K562 (cell line): ENCODE measurements around the gene FMO5.
A peak's percentile ranks its signal among the peaks of the same experiment; 100 is the strongest.

Experiments
- CSDE1 ChIP-seq, 2 experiments: fragments of 450-650 bp; IDR thresholded peaks; 2 replicates each; pipeline ENCODE4 v1.6.1; 2016; ENCODE audit warnings: mild to moderate bottlenecking in 1 of 2
- SAFB ChIP-seq: fragments of 200-400 bp; formaldehyde crosslinking; IDR thresholded peaks from 2 replicates; pipeline ENCODE4 v1.6.1; 2017; ENCODE audit warnings: low read depth, low read length, borderline replicate concordance
- TCF7L2 ChIP-seq: fragments of 150-350 bp; IDR thresholded peaks from 2 replicates; pipeline ENCODE4 v1.6.1; 2016; ENCODE audit warnings: low read depth, mild to moderate bottlenecking, low read length, moderate library complexity
- U2AF1 ChIP-seq: fragments of 200-400 bp; formaldehyde crosslinking; optimal IDR thresholded peaks from 2 replicates; pipeline ENCODE3; 2017; ENCODE audit warnings: mild to moderate bottlenecking, low read depth, low read length, moderate library complexity
- ZSCAN29 ChIP-seq: fragments of 450-650 bp; IDR thresholded peaks from 2 replicates; pipeline ENCODE4 v1.6.1; 2017
- TF ChIP-seq, protein P1 (sequence below): fragments of 450-650 bp; IDR thresholded peaks from 2 replicates; pipeline ENCODE4 v1.6.1; 2017; ENCODE audit warnings: mild to moderate bottlenecking, moderate library complexity
- TF ChIP-seq, protein P2 (sequence below): sonication (generic); formaldehyde crosslinking; IDR thresholded peaks from 2 replicates; pipeline ENCODE4 v1.8.0; 2022; ENCODE audit warnings: mild to moderate bottlenecking, missing genetic modification reagents
- TF ChIP-seq, protein P3 (sequence below): sonication (generic); formaldehyde crosslinking; IDR thresholded peaks from 2 replicates; pipeline ENCODE4 v1.5.0; 2020; ENCODE audit warnings: missing genetic modification reagents
- TF ChIP-seq, protein P4 (sequence below), 3 experiments: IDR thresholded peaks in 2 of 3; conservative IDR thresholded peaks in 1 of 3; 2 replicates each; pipeline ENCODE4 v1.5.1; 2011 to 2012; ENCODE audit warnings: low read length in 3 of 3, mild to moderate bottlenecking in 3 of 3, control low read depth in 2 of 3, improper control_type of control experiment in 1 of 3, inconsistent platforms in 1 of 3, low read depth in 1 of 3, mixed read lengths in 1 of 3, moderate library complexity in 1 of 3; ENCODE audit not compliant: insufficient read depth in 2 of 3

DNA sequence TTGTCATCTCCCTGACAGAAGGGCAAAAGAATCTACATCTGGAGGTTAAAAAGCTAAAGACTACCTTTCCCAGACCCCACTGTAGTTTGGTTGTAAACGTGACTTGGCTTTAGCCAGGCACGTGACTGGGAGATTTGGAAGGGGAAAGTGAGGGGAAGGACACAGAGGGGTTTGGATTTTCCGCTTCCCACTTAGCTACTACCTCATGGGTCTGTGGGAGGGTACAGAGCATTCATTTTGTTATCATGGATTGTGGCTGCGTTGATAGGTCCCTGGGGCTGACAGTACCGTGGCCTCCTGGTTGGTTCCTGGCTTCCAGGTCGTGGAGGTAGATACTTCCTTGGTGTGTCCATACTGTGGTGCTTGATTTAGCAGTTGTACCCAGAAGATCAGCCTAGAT lies 20.0 kb upstream of the FMO5 start:
- no peak for TF ChIP-seq SAFB
- no peak for TF ChIP-seq TCF7L2
- no peak for TF ChIP-seq U2AF1
- TF ChIP-seq, protein P1, sequence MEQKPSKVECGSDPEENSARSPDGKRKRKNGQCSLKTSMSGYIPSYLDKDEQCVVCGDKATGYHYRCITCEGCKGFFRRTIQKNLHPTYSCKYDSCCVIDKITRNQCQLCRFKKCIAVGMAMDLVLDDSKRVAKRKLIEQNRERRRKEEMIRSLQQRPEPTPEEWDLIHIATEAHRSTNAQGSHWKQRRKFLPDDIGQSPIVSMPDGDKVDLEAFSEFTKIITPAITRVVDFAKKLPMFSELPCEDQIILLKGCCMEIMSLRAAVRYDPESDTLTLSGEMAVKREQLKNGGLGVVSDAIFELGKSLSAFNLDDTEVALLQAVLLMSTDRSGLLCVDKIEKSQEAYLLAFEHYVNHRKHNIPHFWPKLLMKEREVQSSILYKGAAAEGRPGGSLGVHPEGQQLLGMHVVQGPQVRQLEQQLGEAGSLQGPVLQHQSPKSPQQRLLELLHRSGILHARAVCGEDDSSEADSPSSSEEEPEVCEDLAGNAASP = no peak
- TF ChIP-seq, protein P2, sequence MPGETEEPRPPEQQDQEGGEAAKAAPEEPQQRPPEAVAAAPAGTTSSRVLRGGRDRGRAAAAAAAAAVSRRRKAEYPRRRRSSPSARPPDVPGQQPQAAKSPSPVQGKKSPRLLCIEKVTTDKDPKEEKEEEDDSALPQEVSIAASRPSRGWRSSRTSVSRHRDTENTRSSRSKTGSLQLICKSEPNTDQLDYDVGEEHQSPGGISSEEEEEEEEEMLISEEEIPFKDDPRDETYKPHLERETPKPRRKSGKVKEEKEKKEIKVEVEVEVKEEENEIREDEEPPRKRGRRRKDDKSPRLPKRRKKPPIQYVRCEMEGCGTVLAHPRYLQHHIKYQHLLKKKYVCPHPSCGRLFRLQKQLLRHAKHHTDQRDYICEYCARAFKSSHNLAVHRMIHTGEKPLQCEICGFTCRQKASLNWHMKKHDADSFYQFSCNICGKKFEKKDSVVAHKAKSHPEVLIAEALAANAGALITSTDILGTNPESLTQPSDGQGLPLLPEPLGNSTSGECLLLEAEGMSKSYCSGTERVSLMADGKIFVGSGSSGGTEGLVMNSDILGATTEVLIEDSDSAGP = no peak
- no peak for TF ChIP-seq CSDE1 (IDR thresholded peaks at IDR 0.05)
- TF ChIP-seq, protein P3, sequence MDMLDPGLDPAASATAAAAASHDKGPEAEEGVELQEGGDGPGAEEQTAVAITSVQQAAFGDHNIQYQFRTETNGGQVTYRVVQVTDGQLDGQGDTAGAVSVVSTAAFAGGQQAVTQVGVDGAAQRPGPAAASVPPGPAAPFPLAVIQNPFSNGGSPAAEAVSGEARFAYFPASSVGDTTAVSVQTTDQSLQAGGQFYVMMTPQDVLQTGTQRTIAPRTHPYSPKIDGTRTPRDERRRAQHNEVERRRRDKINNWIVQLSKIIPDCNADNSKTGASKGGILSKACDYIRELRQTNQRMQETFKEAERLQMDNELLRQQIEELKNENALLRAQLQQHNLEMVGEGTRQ = peak; percentile 84
- no peak for TF ChIP-seq ZSCAN29
- TF ChIP-seq, protein P4, sequence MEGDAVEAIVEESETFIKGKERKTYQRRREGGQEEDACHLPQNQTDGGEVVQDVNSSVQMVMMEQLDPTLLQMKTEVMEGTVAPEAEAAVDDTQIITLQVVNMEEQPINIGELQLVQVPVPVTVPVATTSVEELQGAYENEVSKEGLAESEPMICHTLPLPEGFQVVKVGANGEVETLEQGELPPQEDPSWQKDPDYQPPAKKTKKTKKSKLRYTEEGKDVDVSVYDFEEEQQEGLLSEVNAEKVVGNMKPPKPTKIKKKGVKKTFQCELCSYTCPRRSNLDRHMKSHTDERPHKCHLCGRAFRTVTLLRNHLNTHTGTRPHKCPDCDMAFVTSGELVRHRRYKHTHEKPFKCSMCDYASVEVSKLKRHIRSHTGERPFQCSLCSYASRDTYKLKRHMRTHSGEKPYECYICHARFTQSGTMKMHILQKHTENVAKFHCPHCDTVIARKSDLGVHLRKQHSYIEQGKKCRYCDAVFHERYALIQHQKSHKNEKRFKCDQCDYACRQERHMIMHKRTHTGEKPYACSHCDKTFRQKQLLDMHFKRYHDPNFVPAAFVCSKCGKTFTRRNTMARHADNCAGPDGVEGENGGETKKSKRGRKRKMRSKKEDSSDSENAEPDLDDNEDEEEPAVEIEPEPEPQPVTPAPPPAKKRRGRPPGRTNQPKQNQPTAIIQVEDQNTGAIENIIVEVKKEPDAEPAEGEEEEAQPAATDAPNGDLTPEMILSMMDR (IDR thresholded peaks at IDR 0.05 in 2 of 3, conservative IDR thresholded peaks at IDR 0.05 in 1 of 3; ENCODE audit: insufficient read depth in 2 of 3, low read depth in 1 of 3, low read length in 3 of 3) = no peak
